Hepatocyte (in vitro differentiated cells): Measurements from ENCODE around the gene CEP70. TPM values are rescaled to one million over a fixed set of nuclear protein-coding genes. Genes with fewer than 3 reads are reported as not detected.
"Not testable (repeated sequence)": the region's sequence is repeated elsewhere in the genome, so short reads cannot be mapped to it uniquely, and the experiment has no call there.

Source experiments
- DNase-seq: peaks from one replicate; pipeline ENCODE4 v3.0.0-alpha.2; 2016; ENCODE audit warnings: low spot score
- H2AFZ ChIP-seq: fragments of 200-600 bp; sonication (generic); 2 replicates; pipeline ENCODE4 v1.6.0; 2016; ENCODE audit warnings: antibody characterized with exemption, mild to moderate bottlenecking
- H3K27ac ChIP-seq: fragments of 200-600 bp; sonication (generic); 2 replicates; pipeline ENCODE4 v1.5.1; 2016; ENCODE audit warnings: mild to moderate bottlenecking
- H3K27me3 ChIP-seq: fragments of 200-600 bp; sonication (generic); 2 replicates; pipeline ENCODE4 v1.6.1; 2016
- H3K36me3 ChIP-seq: fragments of 200-600 bp; sonication (generic); replicated peaks from 2 replicates; pipeline ENCODE4 v1.5.1; 2016; ENCODE audit warnings: low read depth; ENCODE audit not compliant: insufficient read depth
- H3K4me1 ChIP-seq: fragments of 200-600 bp; sonication (generic); 2 replicates; pipeline ENCODE4 v1.5.1; 2016; ENCODE audit warnings: mild to moderate bottlenecking, moderate library complexity; ENCODE audit not compliant: insufficient read depth
- H3K4me2 ChIP-seq: fragments of 200-600 bp; sonication (generic); 2 replicates; pipeline ENCODE4 v1.6.0; 2016
- H3K4me3 ChIP-seq: fragments of 200-600 bp; sonication (generic); 2 replicates; pipeline ENCODE4 v1.5.1; 2016; ENCODE audit warnings: mild to moderate bottlenecking
- H3K79me2 ChIP-seq: fragments of 200-600 bp; sonication (generic); 2 replicates; pipeline ENCODE4 v1.6.0; 2017; ENCODE audit warnings: mild to moderate bottlenecking
- H3K9me2 ChIP-seq: fragments of 200-600 bp; sonication (generic); replicated peaks from 2 replicates; pipeline ENCODE4 v1.6.0; 2017; ENCODE audit warnings: mild to moderate bottlenecking; ENCODE audit not compliant: insufficient read depth
- H3K9me3 ChIP-seq: fragments of 200-600 bp; sonication (generic); 2 replicates; pipeline ENCODE4 v1.5.1; 2016; ENCODE audit warnings: low read depth, mild to moderate bottlenecking
- H4K20me1 ChIP-seq: fragments of 200-600 bp; sonication (generic); 2 replicates; pipeline ENCODE4 v1.6.0; 2016; ENCODE audit warnings: mild to moderate bottlenecking; ENCODE audit not compliant: insufficient read depth, poor library complexity, severe bottlenecking
- CTCF ChIP-seq: fragments of 200-600 bp; sonication (generic); IDR thresholded peaks from 2 replicates; pipeline ENCODE4 v1.5.1; 2016; ENCODE audit warnings: antibody characterized with exemption, mild to moderate bottlenecking; ENCODE audit not compliant: poor library complexity
- EZH2 ChIP-seq: fragments of 200-600 bp; sonication (generic); IDR thresholded peaks from 2 replicates; pipeline ENCODE4 v1.6.1; 2016; ENCODE audit warnings: antibody characterized with exemption, mild to moderate bottlenecking, borderline replicate concordance
- EZH2phosphoT487 ChIP-seq: fragments of 200-600 bp; sonication (generic); IDR thresholded peaks from one replicate; pipeline ENCODE4 v1.6.1; 2018; ENCODE audit warnings: antibody characterized with exemption, mild to moderate bottlenecking, low read depth, moderate library complexity; ENCODE audit not compliant: unreplicated experiment, severe bottlenecking
- WGBS: methylation state at CpG from one replicate; pipeline ENCODE4 v1.1.6; 2016; ENCODE audit warnings: low lambda C conversion rate; ENCODE audit errors: missing lambda C conversion rate; 5-methylcytosine and 5-hydroxymethylcytosine counted together
- polyA plus RNA-seq: library from polyadenylated mRNA; unstranded; fragments of >200 nt; fragmentation: Nextera tagmentation; extraction: Ambion mirVana; gene quantifications from 2 replicates; pipeline ENCODE4 v1.2.1, GENCODE V29; 2016
- total RNA-seq: library from RNA; depleted of rRNA; stranded (reverse); fragments of >200 nt; gene quantifications from 2 replicates; pipeline ENCODE4 v1.2.3, GENCODE V29; 2014

Gene CEP70
- total and polyA plus RNA-seq, 2 experiments from 2014 or later = 12.2 to 25.4 TPM

- no peak overlapping the region for H3K27ac ChIP-seq
- H2AFZ ChIP-seq = no peak overlapping the region
- WGBS = 95% methylated on average over 3 of the region's 3 CpGs
- H4K20me1 ChIP-seq = no peaks in the 10 kb centered on the region
- no peak for DNase-seq
- H3K79me2 ChIP-seq = no peaks in the 10 kb centered on the region
- no peaks in the 10 kb centered on the region for H3K9me3 ChIP-seq
- H3K36me3 ChIP-seq = no peaks in the 10 kb centered on the region
- H3K9me2 ChIP-seq = no peaks in the 10 kb centered on the region
- TF ChIP-seq EZH2phosphoT487 (no peak), EZH2 (no peak), CTCF (no peak)
- H3K27me3 ChIP-seq = no peaks in the 10 kb centered on the region
- H3K4me2 ChIP-seq = no peak overlapping the region
- no peak overlapping the region for H3K4me3 ChIP-seq
- H3K4me1 ChIP-seq = no peaks in the 10 kb centered on the region
Measured at GRCh38 chr3:138493804-138494606, 100.1 kb downstream of the CEP70 start.

GRCh38 chr3:138492980-138493675 lies 100.9 kb downstream of the CEP70 start:
- no peak for TF ChIP-seq EZH2phosphoT487
- no peak for TF ChIP-seq CTCF
- TF ChIP-seq EZH2 = no peak
- Histone ChIP-seq H3K4me2 (no peak overlapping the region), H3K79me2 (no peaks in the 10 kb centered on the region), H2AFZ (no peak overlapping the region), H3K27ac (no peak overlapping the region), H3K9me3 (no peaks in the 10 kb centered on the region), H3K9me2 (no peaks in the 10 kb centered on the region), H3K36me3 (no peaks in the 10 kb centered on the region), H4K20me1 (no peaks in the 10 kb centered on the region), H3K27me3 (no peaks in the 10 kb centered on the region), H3K4me1 (no peaks in the 10 kb centered on the region), H3K4me3 (no peak overlapping the region)
- DNase-seq = no peak
- 94% methylated on average over 4 of the region's 4 CpGs for WGBS

GRCh38 chr3:138491971-138492370 lies 102.1 kb downstream of the CEP70 start:
- Histone ChIP-seq H3K9me3 (no peaks in the 10 kb centered on the region), H2AFZ (no peak overlapping the region), H3K9me2 (no peaks in the 10 kb centered on the region), H3K36me3 (no peaks in the 10 kb centered on the region), H4K20me1 (no peaks in the 10 kb centered on the region), H3K4me2 (no peak overlapping the region), H3K27me3 (no peaks in the 10 kb centered on the region), H3K4me1 (no peaks in the 10 kb centered on the region), H3K79me2 (no peaks in the 10 kb centered on the region), H3K27ac (no peak overlapping the region), H3K4me3 (no peak overlapping the region)
- no peak for TF ChIP-seq EZH2phosphoT487
- TF ChIP-seq CTCF = no peak
- TF ChIP-seq EZH2 = no peak
- no peak for DNase-seq
- 100% methylated on average over 1 of the region's 1 CpG for WGBS

- not testable (repeated sequence) for H3K4me2 ChIP-seq, H3K27ac ChIP-seq, H2AFZ ChIP-seq, DNase-seq, H4K20me1 ChIP-seq, H3K4me1 ChIP-seq, H3K4me3 ChIP-seq, H3K79me2 ChIP-seq, H3K9me2 ChIP-seq, H3K27me3 ChIP-seq, H3K36me3 ChIP-seq, H3K9me3 ChIP-seq
- 95% methylated on average over 6 of the region's 6 CpGs for WGBS
Measured at GRCh38 chr3:138486580-138486979, 107.5 kb downstream of the CEP70 start.

GRCh38 chr3:138484672-138485071 lies 109.4 kb downstream of the CEP70 start:
- WGBS = 99% methylated on average over 17 of the region's 17 CpGs
- DNase-seq, H3K4me3 ChIP-seq, H4K20me1 ChIP-seq, H3K27me3 ChIP-seq, H3K4me1 ChIP-seq, H2AFZ ChIP-seq, H3K4me2 ChIP-seq, H3K27ac ChIP-seq, H3K36me3 ChIP-seq, H3K9me2 ChIP-seq, H3K9me3 ChIP-seq, H3K79me2 ChIP-seq: not testable (repeated sequence)
